Lung (tissue), 12 donors: ENCODE data around the gene SLC4A1AP. TPM values are rescaled to one million over a fixed set of nuclear protein-coding genes. Genes with fewer than 3 reads are reported as not detected.

ENCODE experiments used
- ATAC-seq: fragments of 200-7000 bp; cut with Tn5 transposase; one replicate; pipeline ENCODE4 v1.9.1; 2020; ENCODE audit warnings: moderate number of reproducible peaks; ENCODE audit not compliant: insufficient read depth, low FRiP score
- DNase-seq, 3 donors: peaks; one replicate each; pipeline ENCODE4 v3.0.0-alpha.2; 2013 to 2017
- H3K27ac ChIP-seq, 2 donors: one replicate each; pipeline ENCODE4 v1.5.1; 2013; ENCODE audit warnings: mild to moderate bottlenecking in 2 of 2, moderate library complexity in 2 of 2, control low read depth in 1 of 2, inconsistent platforms in 1 of 2, low read depth in 1 of 2, low read length in 1 of 2
- H3K27me3 ChIP-seq, 3 donors: one replicate each; pipeline ENCODE4 v1.5.1; 2013; ENCODE audit warnings: low read length in 2 of 3; ENCODE audit not compliant: control insufficient read depth in 3 of 3, insufficient read depth in 3 of 3
- H3K36me3 ChIP-seq, 4 donors: one replicate each; pipeline ENCODE4 v1.5.1; 2013; ENCODE audit warnings: low read length in 4 of 4, mild to moderate bottlenecking in 1 of 4, moderate library complexity in 1 of 4; ENCODE audit not compliant: control insufficient read depth in 4 of 4, insufficient read depth in 4 of 4
- H3K4me1 ChIP-seq, 5 donors: one replicate each; pipeline ENCODE4 v1.5.1; 2013; ENCODE audit warnings: low read length in 5 of 5, mild to moderate bottlenecking in 2 of 5, moderate library complexity in 1 of 5; ENCODE audit not compliant: control insufficient read depth in 5 of 5, insufficient read depth in 5 of 5
- H3K4me3 ChIP-seq: one replicate; pipeline ENCODE4 v1.5.1; 2013; ENCODE audit warnings: mild to moderate bottlenecking, control low read depth, moderate library complexity
- H3K9ac ChIP-seq, 2 donors: one replicate each; pipeline ENCODE4 v1.5.1; 2013; ENCODE audit warnings: low read length in 2 of 2, control low read depth in 1 of 2; ENCODE audit not compliant: insufficient read depth in 1 of 2
- H3K9me3 ChIP-seq, 4 donors: one replicate each; pipeline ENCODE4 v1.5.1; 2013; ENCODE audit warnings: low read length in 3 of 4, mild to moderate bottlenecking in 1 of 4, moderate library complexity in 1 of 4; ENCODE audit not compliant: control insufficient read depth in 4 of 4, insufficient read depth in 3 of 4
- WGBS, 2 donors: extraction: QIAGEN DNeasy Blood & Tissue Kit; methylation state at CpG; one replicate each; pipeline ENCODE4 v1.1.7; 2013; 5-methylcytosine and 5-hydroxymethylcytosine counted together
- polyA plus RNA-seq, 2 donors: library from polyadenylated mRNA; stranded (reverse); fragments of 200-250 nt; gene quantifications; one replicate each; pipeline ENCODE4 v1.2.1, GENCODE V29; 2013
- total RNA-seq, 2 donors: library from RNA; depleted of rRNA in 1 of 2; stranded (reverse); fragments of >200 nt in 1 of 2; gene quantifications; one replicate each; pipeline ENCODE4 v1.2.1, GENCODE V29; 2014 to 2021
- TF ChIP-seq, protein P1 (sequence below): IDR thresholded peaks from 2 replicates; pipeline ENCODE4 v1.5.1; 2012; ENCODE audit warnings: mild to moderate bottlenecking; ENCODE audit errors: control extremely low read depth, extremely low read depth
- donor health status: control.
- donor health status: control.
- donor health status: Bipolar disorder and iron deficiency.
- donor health status: healthy.
- donor health status: DM: yes; HTN: yes; CAD: no.

Gene SLC4A1AP
- total and polyA plus RNA-seq, 4 donors = 14.0 to 28.6 (median 17.9) TPM

DNA sequence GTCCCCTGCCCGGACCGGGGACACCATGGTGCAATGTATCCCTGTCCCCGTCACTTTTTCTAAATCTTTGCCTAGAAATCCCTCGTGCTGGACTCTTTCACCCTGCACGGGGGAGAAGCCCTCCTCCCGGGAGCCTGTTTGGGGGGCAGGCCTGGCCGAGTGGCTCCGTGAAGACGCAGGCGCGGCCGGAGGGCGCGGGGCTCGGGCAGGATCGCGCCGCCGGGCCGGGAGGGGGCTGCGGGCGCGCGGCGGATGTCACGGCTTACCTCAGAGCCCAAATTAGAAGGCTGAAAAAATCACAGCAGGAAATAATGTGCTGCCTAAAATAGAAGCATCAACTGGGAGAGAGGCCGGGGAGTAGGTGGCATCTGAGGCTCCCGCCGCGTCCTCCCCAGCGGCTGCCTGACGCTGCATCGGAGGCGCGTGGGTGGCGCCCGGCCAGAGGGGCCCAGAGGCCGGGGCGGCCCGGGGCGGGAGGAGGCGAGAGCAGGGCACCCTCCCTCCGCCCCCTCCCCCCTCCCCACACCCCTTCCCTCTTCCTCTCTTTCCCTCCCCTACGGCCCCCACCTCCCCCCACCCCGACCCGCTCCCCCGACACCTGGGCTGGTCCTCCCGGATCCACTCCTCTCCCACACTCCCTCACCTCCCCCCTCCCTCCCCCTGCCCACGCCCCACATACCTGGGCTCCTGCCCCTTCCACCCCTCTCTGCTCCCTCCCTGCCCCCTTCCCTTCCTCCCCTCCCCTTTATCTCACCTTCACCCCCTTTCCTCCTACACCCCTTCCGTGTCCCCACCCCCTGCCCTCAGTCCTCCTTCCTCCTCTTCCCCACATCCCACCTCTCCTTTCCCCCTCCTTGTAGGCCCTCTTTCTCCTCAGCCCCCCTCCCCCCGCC lies 51.9 kb downstream of the SLC4A1AP start:
- ATAC-seq = peak; percentile 13
- Histone ChIP-seq H3K9me3 (no peaks in the 10 kb centered on the region), H3K4me1 (peaks cover 0 to 11% (median 8%) of the 10 kb centered on the region in 5 donors), H3K27ac (peak overlapping the region; percentile 0 to 92), H3K9ac (peak overlapping the region in 1 of 2 donors; percentile 36), H3K36me3 (no peaks in the 10 kb centered on the region), H3K27me3 (peaks cover 0 to 2% (median 0%) of the 10 kb centered on the region in 3 donors), H3K4me3 (no peak overlapping the region)
- TF ChIP-seq, protein P1, sequence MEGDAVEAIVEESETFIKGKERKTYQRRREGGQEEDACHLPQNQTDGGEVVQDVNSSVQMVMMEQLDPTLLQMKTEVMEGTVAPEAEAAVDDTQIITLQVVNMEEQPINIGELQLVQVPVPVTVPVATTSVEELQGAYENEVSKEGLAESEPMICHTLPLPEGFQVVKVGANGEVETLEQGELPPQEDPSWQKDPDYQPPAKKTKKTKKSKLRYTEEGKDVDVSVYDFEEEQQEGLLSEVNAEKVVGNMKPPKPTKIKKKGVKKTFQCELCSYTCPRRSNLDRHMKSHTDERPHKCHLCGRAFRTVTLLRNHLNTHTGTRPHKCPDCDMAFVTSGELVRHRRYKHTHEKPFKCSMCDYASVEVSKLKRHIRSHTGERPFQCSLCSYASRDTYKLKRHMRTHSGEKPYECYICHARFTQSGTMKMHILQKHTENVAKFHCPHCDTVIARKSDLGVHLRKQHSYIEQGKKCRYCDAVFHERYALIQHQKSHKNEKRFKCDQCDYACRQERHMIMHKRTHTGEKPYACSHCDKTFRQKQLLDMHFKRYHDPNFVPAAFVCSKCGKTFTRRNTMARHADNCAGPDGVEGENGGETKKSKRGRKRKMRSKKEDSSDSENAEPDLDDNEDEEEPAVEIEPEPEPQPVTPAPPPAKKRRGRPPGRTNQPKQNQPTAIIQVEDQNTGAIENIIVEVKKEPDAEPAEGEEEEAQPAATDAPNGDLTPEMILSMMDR = no peak
- peak; percentile 61 to 81 (median 63) for DNase-seq
- 2 to 5% methylated on average over 37 to 47 of the region's 51 CpGs for WGBS, 2 donors

DNA sequence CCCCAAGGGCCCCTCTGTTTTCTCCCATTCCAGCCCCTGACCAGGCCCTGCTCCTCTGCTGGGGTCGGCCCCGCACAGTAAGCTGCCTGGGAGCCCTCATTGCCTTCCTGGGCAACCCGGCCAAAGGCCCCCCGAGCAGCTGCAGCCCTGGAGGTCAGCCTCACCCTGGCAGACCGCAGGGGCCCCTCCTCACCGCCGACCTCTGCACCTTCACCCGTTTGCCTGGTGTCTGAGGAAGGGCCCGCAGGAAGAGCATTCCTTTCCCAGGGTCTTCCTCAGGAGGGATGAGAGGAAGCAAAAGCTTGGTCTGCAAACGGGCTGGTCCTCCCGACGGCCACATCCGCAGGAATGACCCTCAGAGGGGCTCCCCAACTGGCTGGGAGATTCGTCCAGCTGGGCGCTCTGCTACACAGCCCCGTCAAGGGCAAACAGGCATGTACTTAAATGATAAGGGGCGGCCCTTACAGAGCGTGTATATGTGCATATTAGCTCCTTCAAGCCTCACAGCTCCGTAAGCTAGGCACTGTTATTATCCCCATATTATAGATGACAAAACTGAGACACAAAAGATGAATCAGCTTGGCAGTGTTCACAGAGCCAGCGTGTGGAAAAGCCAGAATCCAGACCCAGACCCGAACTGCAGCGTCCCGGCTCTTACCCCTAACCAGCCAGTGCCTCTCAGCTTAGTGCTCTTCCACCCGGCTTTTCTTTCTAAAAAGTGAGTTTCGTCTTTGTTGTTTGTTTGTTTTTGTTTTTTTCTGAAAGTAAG lies 52.8 kb downstream of the SLC4A1AP start:
- TF ChIP-seq, protein P1 = no peak
- H3K4me1 ChIP-seq = peaks cover 0 to 13% (median 8%) of the 10 kb centered on the region in 5 donors
- 38 to 59% methylated on average over 25 of the region's 25 CpGs for WGBS, 2 donors
- no peaks in the 10 kb centered on the region for H3K9me3 ChIP-seq
- no peak for DNase-seq
- H3K4me3 ChIP-seq = no peak overlapping the region
- no peak for ATAC-seq
- H3K27ac ChIP-seq = peak overlapping the region in 1 of 2 donors; percentile 92
- H3K27me3 ChIP-seq = peaks cover 0 to 2% (median 0%) of the 10 kb centered on the region in 3 donors
- no peaks in the 10 kb centered on the region for H3K36me3 ChIP-seq
- H3K9ac ChIP-seq = no peak overlapping the region

DNA sequence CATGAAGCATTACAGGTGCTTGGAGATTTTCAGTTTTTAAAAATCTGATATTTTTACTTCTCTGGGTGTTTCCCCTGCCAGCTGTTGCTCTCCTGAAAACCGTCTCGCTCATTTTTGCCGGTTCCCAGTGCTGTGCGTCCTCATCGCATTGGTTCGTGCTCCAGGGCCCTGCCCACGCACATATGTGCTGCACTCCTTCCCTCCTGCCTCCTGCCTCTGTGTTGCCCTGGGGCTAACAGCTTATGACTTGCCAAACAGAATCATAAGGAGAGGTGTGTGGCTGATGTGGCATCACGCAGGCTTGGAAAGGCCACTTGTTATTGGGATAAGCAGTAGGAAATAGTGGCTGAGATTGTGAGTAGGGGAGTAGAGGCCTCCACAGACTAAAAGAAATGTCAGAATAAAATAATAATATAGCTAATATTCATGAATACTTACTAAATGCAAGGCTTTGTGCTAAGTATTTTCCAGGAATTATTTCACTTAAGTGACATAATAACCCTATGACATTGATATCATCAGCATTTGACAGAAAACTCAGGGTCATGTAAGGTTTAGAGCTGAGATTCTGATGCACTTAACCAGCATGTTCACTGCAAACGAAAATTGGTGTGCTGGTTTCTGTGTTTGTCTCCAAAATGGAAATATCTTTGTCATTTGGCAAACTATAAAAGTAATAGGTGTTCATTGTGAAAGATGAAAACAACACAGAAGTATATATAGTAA lies 53.5 kb downstream of the SLC4A1AP start:
- TF ChIP-seq, protein P1 = no peak
- no peak for ATAC-seq

More for the DNA sequence above, 53.5 kb downstream of the SLC4A1AP start:
- no peak overlapping the region for H3K4me3 ChIP-seq
- no peaks in the 10 kb centered on the region for H3K9me3 ChIP-seq
- WGBS, 2 donors = 83 to 84% methylated on average over 9 of the region's 9 CpGs
- H3K27me3 ChIP-seq = peaks cover 0 to 2% (median 0%) of the 10 kb centered on the region in 3 donors
- H3K9ac ChIP-seq = no peak overlapping the region
- H3K4me1 ChIP-seq = peaks cover 0 to 12% (median 8%) of the 10 kb centered on the region in 5 donors
- H3K36me3 ChIP-seq = no peaks in the 10 kb centered on the region
- no peak for DNase-seq
- H3K27ac ChIP-seq = peak overlapping the region in 1 of 2 donors; percentile 92
